HepG2 (cell line): ENCODE data around the gene GALR2. TPM values are rescaled to one million over a fixed set of nuclear protein-coding genes. Genes with fewer than 3 reads are reported as not detected.

Source experiments
- ATAC-seq: fragments of 200-7000 bp; cut with Tn5 transposase; 3 replicates; pipeline ENCODE4 v1.9.1; 2020; ENCODE audit warnings: mild to moderate bottlenecking, moderate library complexity
- BruUV-seq: library from RNA; stranded (reverse); fragments of 400-500 nt; replicated peaks from 2 replicates; lab custom pipeline; 2021; lab: Mats Ljungman, UMichigan
- CTCF ChIA-PET: fragments of 300-600 bp; formaldehyde crosslinking; extraction: SDS; loops from one replicate; lab custom pipeline; 2021; ENCODE audit warnings: low total read pairs, inconsistent platforms, low intra/inter-chr PET ratio; lab: Yijun Ruan, JAX
- POLR2A ChIA-PET: fragments of 350-600 bp; sonication (Branson Sonifier 250); formaldehyde crosslinking; loops from one replicate; lab custom pipeline; 2020; ENCODE audit warnings: antibody characterized with exemption, inconsistent platforms; lab: Yijun Ruan, JAX
- DNase-seq: peaks from one replicate; pipeline ENCODE4 v3.0.0-alpha.2; 2015; ENCODE audit warnings: low spot score
- FAIRE-seq: peaks from 3 replicates; lab custom pipeline; 2011; peaks lifted over from hg19 to GRCh38; lab: Jason Lieb, UNC
- H2AFZ ChIP-seq: one replicate; pipeline ENCODE4 v1.6.1; 2011; ENCODE audit warnings: low read length, inconsistent platforms
- H3K27ac ChIP-seq: fragments of 300-600 bp; 3 replicates; pipeline ENCODE4 v1.8.0; 2011; ENCODE audit warnings: mixed run types, mild to moderate bottlenecking, mixed read lengths, low read length, inconsistent platforms; ENCODE audit not compliant: insufficient read depth; ENCODE audit errors: extremely low read length
- H3K27me3 ChIP-seq, 2 experiments: fragments of 200-600 bp in 1 of 2; 2 replicates in 1 of 2; 3 replicates in 1 of 2; pipeline versions ENCODE4 v1.6.0 to v1.8.0; 2011; ENCODE audit warnings: low read length in 2 of 2, mild to moderate bottlenecking in 2 of 2, moderate library complexity in 2 of 2, inconsistent platforms in 1 of 2; ENCODE audit not compliant: insufficient read depth in 2 of 2, control insufficient read depth in 1 of 2
- H3K36me3 ChIP-seq, 2 experiments: fragments of 200-600 bp in 1 of 2; replicated peaks in 1 of 2; 2 replicates in 1 of 2; 3 replicates in 1 of 2; pipeline versions ENCODE4 v1.5.1 to v1.8.0; 2011; ENCODE audit warnings: low read length in 2 of 2, inconsistent platforms in 1 of 2; ENCODE audit not compliant: insufficient read depth in 2 of 2, control insufficient read depth in 1 of 2
- H3K4me1 ChIP-seq: 2 replicates; pipeline ENCODE4 v1.5.1; 2012; ENCODE audit warnings: low read length, inconsistent platforms; ENCODE audit not compliant: insufficient read depth
- H3K4me2 ChIP-seq: 2 replicates; pipeline ENCODE4 v1.6.0; 2011; ENCODE audit warnings: low read depth, low read length, inconsistent platforms
- H3K4me3 ChIP-seq, 3 experiments: fragments of 200-600 bp in 1 of 3; sonication (generic), shearing (Covaris generic) in 1 of 3; replicated peaks in 1 of 3; 2 replicates each; pipeline ENCODE4 v1.5.1; 2011 to 2016; ENCODE audit warnings: low read length in 3 of 3, inconsistent platforms in 2 of 3, low read depth in 2 of 3, mild to moderate bottlenecking in 2 of 3, control low read depth in 1 of 3, mixed read lengths in 1 of 3; ENCODE audit not compliant: insufficient read depth in 1 of 3
- H3K79me2 ChIP-seq: one replicate; pipeline ENCODE4 v1.6.1; 2011; ENCODE audit warnings: low read length, inconsistent platforms; ENCODE audit not compliant: insufficient read depth
- H3K9ac ChIP-seq: 2 replicates; pipeline ENCODE4 v1.6.0; 2011; ENCODE audit warnings: mild to moderate bottlenecking, low read depth, low read length, inconsistent platforms; ENCODE audit not compliant: insufficient read depth
- H3K9me3 ChIP-seq: 2 replicates; pipeline ENCODE4 v1.5.1; 2012; ENCODE audit warnings: mild to moderate bottlenecking, low read length
- H4K20me1 ChIP-seq: 2 replicates; pipeline ENCODE4 v1.6.0; 2011; ENCODE audit warnings: inconsistent platforms, mild to moderate bottlenecking, low read length, moderate library complexity; ENCODE audit not compliant: insufficient read depth
- BCL6 ChIP-seq: IDR thresholded peaks from 2 replicates; pipeline ENCODE4 v1.6.1; 2016; ENCODE audit warnings: missing genetic modification reagents, missing compliant biosample characterization
- HES4 ChIP-seq: sonication (generic); formaldehyde crosslinking; IDR thresholded peaks from 2 replicates; pipeline ENCODE4 v1.9.0; 2021; ENCODE audit warnings: mild to moderate bottlenecking, missing genetic modification reagents, borderline replicate concordance
- HNRNPLL ChIP-seq: fragments of 200-400 bp; formaldehyde crosslinking; IDR thresholded peaks from 2 replicates; pipeline ENCODE4 v1.6.1; 2017; ENCODE audit warnings: mild to moderate bottlenecking, low read depth, low read length; ENCODE audit not compliant: poor library complexity, severe bottlenecking
- HOXA9 ChIP-seq: sonication (generic); formaldehyde crosslinking; IDR thresholded peaks from 2 replicates; pipeline ENCODE4 v1.8.1; 2022; ENCODE audit warnings: missing genetic modification reagents, mild to moderate bottlenecking, moderate library complexity, borderline replicate concordance
- SRY ChIP-seq: sonication (generic); formaldehyde crosslinking; IDR thresholded peaks from 2 replicates; pipeline ENCODE4 v1.8.0; 2022; ENCODE audit warnings: mild to moderate bottlenecking, missing genetic modification reagents
- ZMYM3 ChIP-seq: sonication (generic); formaldehyde crosslinking; IDR thresholded peaks from 2 replicates; pipeline ENCODE4 v1.5.1; 2020; ENCODE audit warnings: mild to moderate bottlenecking, missing genetic modification reagents
- ZNF143 ChIP-seq: sonication (generic); formaldehyde crosslinking; IDR thresholded peaks from 2 replicates; pipeline ENCODE4 v1.4.0; 2020; ENCODE audit warnings: missing genetic modification reagents
- ZNF556 ChIP-seq: sonication (generic); formaldehyde crosslinking; IDR thresholded peaks from 2 replicates; pipeline ENCODE4 v1.4.0; 2020; ENCODE audit warnings: mild to moderate bottlenecking, missing genetic modification reagents, borderline replicate concordance
- ZNF614 ChIP-seq: IDR thresholded peaks from 2 replicates; pipeline ENCODE4 v1.6.1; 2018; ENCODE audit warnings: missing biosample characterization, missing genetic modification reagents, inconsistent platforms, borderline replicate concordance
- WGBS: methylation state at CpG from one replicate; pipeline ENCODE4 v1.1.6; 2017; ENCODE audit warnings: low lambda C conversion rate; 5-methylcytosine and 5-hydroxymethylcytosine counted together
- in situ Hi-C: cut with HindIII; loops from 2 replicates; pipeline ENCODE4 v1.10.0; 2017; ENCODE audit warnings: low pct_unique_long_range_greater_than_20kb; ENCODE audit not compliant: extremely low pct_ligation_motif_present
- intact Hi-C: fragments of 100-400 bp; cut with micrococcal nuclease; formaldehyde crosslinking; loops from one replicate; pipeline ENCODE4 v1.10.0; 2022; ENCODE audit not compliant: unreplicated experiment
- polyA plus RNA-seq, 8 experiments: library from polyadenylated mRNA; depleted of rRNA in 3 of 8; stranded (reverse) in 7 of 8; unstranded in 1 of 8; fragments of >200 nt; fragmentation: Illumina TruSeq in 4 of 8; extraction: Trizol in 4 of 8; gene quantifications; 2 replicates each; pipeline versions ENCODE4 v1.2.1 to v1.2.3, GENCODE V29; 2011 to 2016; ENCODE audit warnings: low read depth in 4 of 8, missing spikeins in 1 of 8, mixed read lengths in 1 of 8; ENCODE audit not compliant: insufficient read depth in 1 of 8
- total RNA-seq, 5 experiments: library from RNA; depleted of rRNA; stranded (reverse); fragments of >200 nt; fragmentation: Illumina TruSeq; extraction: Trizol; gene quantifications; 2 replicates each; pipeline ENCODE4 v1.2.3, GENCODE V29; 2016; ENCODE audit warnings: low read depth in 1 of 5
- TF ChIP-seq, protein P1 (sequence below): sonication (generic); formaldehyde crosslinking; IDR thresholded peaks from 2 replicates; pipeline ENCODE4 v1.8.0; 2022; ENCODE audit warnings: missing genetic modification reagents, mild to moderate bottlenecking, inconsistent platforms, borderline replicate concordance
- TF ChIP-seq, protein P2 (sequence below): sonication (generic); formaldehyde crosslinking; IDR thresholded peaks from 2 replicates; pipeline ENCODE4 v1.9.0; 2021; ENCODE audit warnings: missing genetic modification reagents, mild to moderate bottlenecking, borderline replicate concordance
- TF ChIP-seq, protein P3 (sequence below): sonication (generic); formaldehyde crosslinking; IDR thresholded peaks from 2 replicates; pipeline ENCODE4 v1.4.0; 2020; ENCODE audit warnings: missing genetic modification reagents
- TF ChIP-seq, protein P4 (sequence below): IDR thresholded peaks from 2 replicates; pipeline ENCODE4 v1.6.1; 2016; ENCODE audit warnings: missing genetic modification reagents, missing compliant biosample characterization
- TF ChIP-seq, protein P5 (sequence below): sonication (generic); formaldehyde crosslinking; IDR thresholded peaks from 2 replicates; pipeline ENCODE4 v1.4.0; 2020; ENCODE audit warnings: missing genetic modification reagents

The GALR2 gene
- total and polyA plus RNA-seq, 2 of the 13 experiments (the other 11 are each of a cell fraction or from before 2014, with no cell fraction given): 0.48 to 0.58 TPM

DNA sequence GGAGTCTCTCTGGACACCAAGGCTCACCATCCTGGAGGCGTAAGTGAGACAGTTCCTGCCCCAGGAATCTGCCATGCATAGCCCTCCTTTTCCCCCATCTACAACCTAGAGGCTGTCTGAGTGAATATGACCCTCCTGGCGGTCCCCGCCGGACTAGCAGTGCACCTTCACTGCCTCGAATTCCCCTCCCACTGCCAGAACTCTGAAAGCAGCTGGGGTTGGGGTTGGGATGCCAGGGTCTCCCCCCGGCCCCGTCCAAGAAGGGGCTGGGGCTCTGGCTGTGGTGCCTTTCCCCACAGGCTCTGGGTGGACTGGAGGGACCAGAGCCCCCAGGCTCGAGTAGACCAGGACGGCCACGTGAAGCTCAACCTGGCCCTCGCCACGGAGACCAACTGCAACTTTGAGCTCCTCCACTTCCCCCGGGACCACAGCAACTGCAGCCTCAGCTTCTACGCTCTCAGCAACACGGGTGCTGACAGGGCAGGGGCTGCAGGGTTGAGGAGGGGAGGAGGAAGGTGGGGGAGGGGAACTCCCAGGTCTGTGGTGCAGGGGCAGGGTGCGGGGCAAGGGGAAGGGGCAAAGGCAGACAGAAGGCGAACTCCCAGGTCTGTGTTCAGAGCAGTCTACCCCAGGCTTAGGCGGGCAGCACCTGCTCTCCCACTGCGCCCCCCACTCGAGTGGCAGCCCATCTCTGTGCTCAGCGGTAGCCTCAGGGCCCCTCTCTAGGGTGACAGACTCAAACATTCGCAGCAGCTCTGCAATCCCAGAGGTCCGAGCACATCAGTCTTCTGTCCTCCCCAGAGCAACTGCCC lies 5.6 kb downstream of the GALR2 start:
- CTCF ChIA-PET: no interaction called here
- H3K9ac ChIP-seq: no peak overlapping the region
- POLR2A ChIA-PET: interaction anchor here (0.9 to 1.5 kb wide), 4 partner anchors 12 to 50 kb away, joined by 3 to 5 read pairs (median 4); partner anchors contain the start of gene EXOC7
- H2AFZ ChIP-seq: no peak overlapping the region
- DNase-seq: no peak
- BruUV-seq: no TSS peak
- peak; percentile 37 for ATAC-seq
- FAIRE-seq: no peak
- peaks cover 11 to 14% of the 10 kb centered on the region in 2 experiments; a peak in 4 of 5 replicates for H3K36me3 ChIP-seq
- in situ Hi-C loops (no loop called here), intact Hi-C loops (loop anchor here (2.0 kb wide), 1 partner anchor 23 kb away; the partner anchor contains the start of gene EXOC7)
- no peaks in the 10 kb centered on the region for H3K9me3 ChIP-seq
- peaks cover 31% of the 10 kb centered on the region for H3K4me1 ChIP-seq
- no peak overlapping the region for H3K4me3 ChIP-seq
- WGBS: 54% methylated on average over 17 of the region's 23 CpGs
- H3K27ac ChIP-seq: no peak overlapping the region
- H3K79me2 ChIP-seq: no peaks in the 10 kb centered on the region
- peaks cover 18 to 40% of the 10 kb centered on the region in 2 experiments; a peak in 4 of 5 replicates for H3K27me3 ChIP-seq
- 0 out of 2 replicates have a peak, but pooled peaks cover 8% of the 10 kb centered on the region for H4K20me1 ChIP-seq
- H3K4me2 ChIP-seq: no peak overlapping the region
- TF ChIP-seq HES4 (0 out of 2 replicates have a peak, but pooled peaks have one; percentile 62), HNRNPLL (peak; percentile 23), ZNF556 (CRISPR knock-in tag) (peak; percentile 35; the same call in 1 of the 2 replicates), ZNF614 (CRISPR knock-in tag) (0 out of 2 replicates have a peak, but pooled peaks have one; percentile 22), ZNF143 (CRISPR knock-in tag) (0 out of 2 replicates have a peak, but pooled peaks have one; percentile 16), HOXA9 (CRISPR knock-in tag) (peak; percentile 70; the same call in 1 of the 2 replicates), ZMYM3 (no peak), BCL6 (CRISPR knock-in tag) (no peak), SRY (CRISPR knock-in tag) (no peak)
- TF ChIP-seq, protein P1, sequence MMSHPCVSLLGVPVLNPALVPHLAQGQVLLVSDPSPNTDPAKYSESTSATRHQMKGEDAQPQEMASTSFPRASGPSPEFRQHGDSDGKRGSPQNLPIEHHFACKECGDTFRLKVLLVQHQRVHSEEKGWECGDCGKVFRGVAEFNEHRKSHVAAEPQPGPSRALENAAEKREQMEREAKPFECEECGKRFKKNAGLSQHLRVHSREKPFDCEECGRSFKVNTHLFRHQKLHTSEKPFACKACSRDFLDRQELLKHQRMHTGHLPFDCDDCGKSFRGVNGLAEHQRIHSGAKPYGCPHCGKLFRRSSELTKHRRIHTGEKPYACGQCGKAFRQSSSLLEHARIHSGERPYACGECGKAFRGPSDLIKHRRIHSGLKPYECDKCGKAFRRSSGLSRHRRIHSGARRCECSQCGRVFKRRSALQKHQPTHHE (CRISPR knock-in tag): no peak
- TF ChIP-seq, protein P2, sequence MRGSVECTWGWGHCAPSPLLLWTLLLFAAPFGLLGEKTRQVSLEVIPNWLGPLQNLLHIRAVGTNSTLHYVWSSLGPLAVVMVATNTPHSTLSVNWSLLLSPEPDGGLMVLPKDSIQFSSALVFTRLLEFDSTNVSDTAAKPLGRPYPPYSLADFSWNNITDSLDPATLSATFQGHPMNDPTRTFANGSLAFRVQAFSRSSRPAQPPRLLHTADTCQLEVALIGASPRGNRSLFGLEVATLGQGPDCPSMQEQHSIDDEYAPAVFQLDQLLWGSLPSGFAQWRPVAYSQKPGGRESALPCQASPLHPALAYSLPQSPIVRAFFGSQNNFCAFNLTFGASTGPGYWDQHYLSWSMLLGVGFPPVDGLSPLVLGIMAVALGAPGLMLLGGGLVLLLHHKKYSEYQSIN (CRISPR knock-in tag): 0 out of 2 replicates have a peak, but pooled peaks have one; percentile 24
- TF ChIP-seq, protein P3, sequence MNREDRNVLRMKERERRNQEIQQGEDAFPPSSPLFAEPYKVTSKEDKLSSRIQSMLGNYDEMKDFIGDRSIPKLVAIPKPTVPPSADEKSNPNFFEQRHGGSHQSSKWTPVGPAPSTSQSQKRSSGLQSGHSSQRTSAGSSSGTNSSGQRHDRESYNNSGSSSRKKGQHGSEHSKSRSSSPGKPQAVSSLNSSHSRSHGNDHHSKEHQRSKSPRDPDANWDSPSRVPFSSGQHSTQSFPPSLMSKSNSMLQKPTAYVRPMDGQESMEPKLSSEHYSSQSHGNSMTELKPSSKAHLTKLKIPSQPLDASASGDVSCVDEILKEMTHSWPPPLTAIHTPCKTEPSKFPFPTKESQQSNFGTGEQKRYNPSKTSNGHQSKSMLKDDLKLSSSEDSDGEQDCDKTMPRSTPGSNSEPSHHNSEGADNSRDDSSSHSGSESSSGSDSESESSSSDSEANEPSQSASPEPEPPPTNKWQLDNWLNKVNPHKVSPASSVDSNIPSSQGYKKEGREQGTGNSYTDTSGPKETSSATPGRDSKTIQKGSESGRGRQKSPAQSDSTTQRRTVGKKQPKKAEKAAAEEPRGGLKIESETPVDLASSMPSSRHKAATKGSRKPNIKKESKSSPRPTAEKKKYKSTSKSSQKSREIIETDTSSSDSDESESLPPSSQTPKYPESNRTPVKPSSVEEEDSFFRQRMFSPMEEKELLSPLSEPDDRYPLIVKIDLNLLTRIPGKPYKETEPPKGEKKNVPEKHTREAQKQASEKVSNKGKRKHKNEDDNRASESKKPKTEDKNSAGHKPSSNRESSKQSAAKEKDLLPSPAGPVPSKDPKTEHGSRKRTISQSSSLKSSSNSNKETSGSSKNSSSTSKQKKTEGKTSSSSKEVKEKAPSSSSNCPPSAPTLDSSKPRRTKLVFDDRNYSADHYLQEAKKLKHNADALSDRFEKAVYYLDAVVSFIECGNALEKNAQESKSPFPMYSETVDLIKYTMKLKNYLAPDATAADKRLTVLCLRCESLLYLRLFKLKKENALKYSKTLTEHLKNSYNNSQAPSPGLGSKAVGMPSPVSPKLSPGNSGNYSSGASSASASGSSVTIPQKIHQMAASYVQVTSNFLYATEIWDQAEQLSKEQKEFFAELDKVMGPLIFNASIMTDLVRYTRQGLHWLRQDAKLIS (CRISPR knock-in tag): no peak
- TF ChIP-seq, protein P4, sequence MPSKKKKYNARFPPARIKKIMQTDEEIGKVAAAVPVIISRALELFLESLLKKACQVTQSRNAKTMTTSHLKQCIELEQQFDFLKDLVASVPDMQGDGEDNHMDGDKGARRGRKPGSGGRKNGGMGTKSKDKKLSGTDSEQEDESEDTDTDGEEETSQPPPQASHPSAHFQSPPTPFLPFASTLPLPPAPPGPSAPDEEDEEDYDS (CRISPR knock-in tag): no peak
- TF ChIP-seq, protein P5, sequence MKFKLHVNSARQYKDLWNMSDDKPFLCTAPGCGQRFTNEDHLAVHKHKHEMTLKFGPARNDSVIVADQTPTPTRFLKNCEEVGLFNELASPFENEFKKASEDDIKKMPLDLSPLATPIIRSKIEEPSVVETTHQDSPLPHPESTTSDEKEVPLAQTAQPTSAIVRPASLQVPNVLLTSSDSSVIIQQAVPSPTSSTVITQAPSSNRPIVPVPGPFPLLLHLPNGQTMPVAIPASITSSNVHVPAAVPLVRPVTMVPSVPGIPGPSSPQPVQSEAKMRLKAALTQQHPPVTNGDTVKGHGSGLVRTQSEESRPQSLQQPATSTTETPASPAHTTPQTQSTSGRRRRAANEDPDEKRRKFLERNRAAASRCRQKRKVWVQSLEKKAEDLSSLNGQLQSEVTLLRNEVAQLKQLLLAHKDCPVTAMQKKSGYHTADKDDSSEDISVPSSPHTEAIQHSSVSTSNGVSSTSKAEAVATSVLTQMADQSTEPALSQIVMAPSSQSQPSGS (CRISPR knock-in tag): no peak
